Esophagus muscularis mucosa (tissue), 2 donors: ENCODE measurements around the gene CROCC.
"Not testable (repeated sequence)": the region's sequence is repeated elsewhere in the genome, so short reads cannot be mapped to it uniquely, and the experiment has no call there.

Experiments used
- EP300 ChIP-seq: sonication (generic); formaldehyde crosslinking; IDR thresholded peaks from one replicate; pipeline ENCODE4 v1.6.1; 2017; ENCODE audit warnings: antibody characterized with exemption
- POLR2A ChIP-seq: fragments of 450-650 bp; IDR thresholded peaks from one replicate; pipeline ENCODE4 v1.6.1; 2017; ENCODE audit warnings: antibody characterized with exemption, moderate library complexity, mild to moderate bottlenecking, low read depth

DNA sequence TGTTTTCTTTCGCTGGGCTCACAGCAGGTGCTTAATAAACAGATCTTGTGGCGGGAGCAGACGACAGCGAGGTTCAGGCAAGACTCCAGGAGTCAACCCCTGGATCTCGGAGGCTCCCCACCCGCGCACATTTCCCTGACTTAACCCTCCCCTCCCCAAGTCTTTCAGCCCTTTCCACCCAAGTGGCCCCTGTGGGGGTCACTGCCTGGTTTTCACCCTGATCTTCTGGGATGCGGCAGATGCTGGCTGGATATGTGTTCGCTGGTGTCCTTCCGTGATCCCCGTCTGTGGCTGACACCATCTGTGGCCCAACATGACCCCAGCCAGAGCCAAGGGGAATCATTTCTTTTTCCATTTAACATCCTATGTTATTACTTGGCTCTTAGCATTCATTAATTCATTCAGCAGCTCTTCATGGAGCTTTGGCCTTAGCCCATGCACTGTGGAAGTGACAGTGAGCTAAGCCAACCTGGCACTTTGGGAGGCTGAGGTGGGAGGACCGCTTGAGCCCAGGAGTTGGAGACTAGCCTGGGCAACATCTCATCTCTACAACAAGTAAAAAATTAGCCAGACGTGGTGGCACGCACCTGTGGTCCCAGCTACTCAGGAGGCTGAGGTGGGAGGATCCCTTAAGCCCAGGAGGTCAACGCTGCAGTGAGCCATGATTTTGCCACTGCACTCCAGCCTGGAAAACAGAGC lies 6.7 kb upstream of the CROCC start:
- not testable (repeated sequence) for TF ChIP-seq POLR2A, EP300
